Urinary bladder (tissue), 4 donors: Measurements from ENCODE around the gene TFCP2. TPM values are rescaled to one million over a fixed set of nuclear protein-coding genes. Genes with fewer than 3 reads are reported as not detected.
"Not testable (repeated sequence)": the region's sequence is repeated elsewhere in the genome, so short reads cannot be mapped to it uniquely, and the experiment has no call there.

ENCODE experiments used
- DNase-seq: peaks from one replicate; pipeline ENCODE4 v3.0.0-alpha.2; 2015; ENCODE audit errors: extremely low spot score
- H3K27ac ChIP-seq: one replicate; pipeline ENCODE4 v1.5.1; 2013; ENCODE audit warnings: low read depth, mild to moderate bottlenecking, moderate library complexity
- H3K36me3 ChIP-seq: one replicate; pipeline ENCODE4 v1.6.1; 2013; ENCODE audit warnings: mild to moderate bottlenecking, moderate library complexity; ENCODE audit not compliant: insufficient read depth
- H3K4me1 ChIP-seq: one replicate; pipeline ENCODE4 v1.6.1; 2013; ENCODE audit warnings: mild to moderate bottlenecking, moderate library complexity; ENCODE audit not compliant: insufficient read depth
- H3K4me3 ChIP-seq: one replicate; pipeline ENCODE4 v1.5.1; 2013; ENCODE audit warnings: low read depth, low read length
- WGBS: extraction: QIAGEN DNeasy Blood & Tissue Kit; methylation state at CpG from one replicate; pipeline ENCODE4 v1.1.7; 2013; 5-methylcytosine and 5-hydroxymethylcytosine counted together
- polyA plus RNA-seq: library from polyadenylated mRNA; stranded (reverse); fragments of 200-250 nt; gene quantifications from one replicate; pipeline ENCODE4 v1.2.3, GENCODE V29; 2013
- total RNA-seq: library from RNA; depleted of rRNA; stranded (reverse); fragments of >200 nt; gene quantifications from one replicate; pipeline ENCODE4 v1.2.3, GENCODE V29; 2014
- donor health status: healthy with polysubstance abuse.
- donor health status: healthy.

Gene TFCP2, protein sequence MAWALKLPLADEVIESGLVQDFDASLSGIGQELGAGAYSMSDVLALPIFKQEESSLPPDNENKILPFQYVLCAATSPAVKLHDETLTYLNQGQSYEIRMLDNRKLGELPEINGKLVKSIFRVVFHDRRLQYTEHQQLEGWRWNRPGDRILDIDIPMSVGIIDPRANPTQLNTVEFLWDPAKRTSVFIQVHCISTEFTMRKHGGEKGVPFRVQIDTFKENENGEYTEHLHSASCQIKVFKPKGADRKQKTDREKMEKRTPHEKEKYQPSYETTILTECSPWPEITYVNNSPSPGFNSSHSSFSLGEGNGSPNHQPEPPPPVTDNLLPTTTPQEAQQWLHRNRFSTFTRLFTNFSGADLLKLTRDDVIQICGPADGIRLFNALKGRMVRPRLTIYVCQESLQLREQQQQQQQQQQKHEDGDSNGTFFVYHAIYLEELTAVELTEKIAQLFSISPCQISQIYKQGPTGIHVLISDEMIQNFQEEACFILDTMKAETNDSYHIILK
- 20.8 TPM for total RNA-seq
- polyA plus RNA-seq = 21.5 TPM

DNA sequence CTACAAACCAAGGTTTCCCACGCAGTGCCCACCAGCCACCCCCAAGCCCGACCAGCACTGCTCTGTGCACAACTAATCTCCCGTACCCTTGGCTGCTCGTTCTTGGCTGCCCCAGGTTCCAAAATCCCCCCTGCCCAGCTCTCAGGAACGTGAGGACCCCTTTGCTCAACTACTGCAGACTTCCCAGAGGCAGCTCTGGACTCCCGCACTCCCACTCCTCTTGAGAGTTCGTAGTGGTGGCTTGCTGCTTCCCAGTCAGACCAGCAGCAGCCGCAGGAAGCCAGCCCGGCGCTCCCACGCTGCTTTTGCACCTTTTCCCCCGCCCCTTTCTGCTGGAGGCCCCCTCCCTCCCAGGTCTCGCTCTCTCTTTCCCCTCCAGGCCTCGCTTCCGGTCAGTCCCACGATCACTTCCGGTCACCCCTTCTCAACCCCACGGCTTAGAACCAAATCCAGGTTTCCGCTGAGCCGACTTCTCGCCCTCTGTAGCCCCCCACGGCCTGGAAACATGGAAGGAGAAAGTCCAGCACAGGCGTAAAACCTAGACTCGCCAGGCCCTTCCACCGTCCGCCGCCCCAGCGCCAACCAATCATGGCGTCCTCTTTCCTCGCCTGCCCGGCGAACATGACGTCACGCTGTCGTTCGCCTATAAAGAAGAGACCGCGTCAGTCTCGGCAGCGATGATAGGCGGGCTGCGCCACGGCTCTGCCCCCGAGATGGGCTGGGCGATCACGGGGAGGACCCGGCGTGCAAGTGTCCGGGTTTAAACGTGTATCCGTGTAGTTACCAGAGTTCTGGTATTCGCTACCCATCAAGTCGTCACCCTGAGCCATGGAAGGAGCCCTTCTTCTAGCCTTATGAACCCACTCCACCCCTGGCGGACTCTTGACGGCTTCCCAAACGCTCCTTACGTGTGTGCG is at the start of gene TFCP2:
Gene TFCP2, minus strand, starts transcription at position 621 of the 917 bp plus-strand sequence. CDS start 713 bp downstream, outside the sequence.
- Histone ChIP-seq H3K4me3 (peak within 1 kb of the TSS; percentile 56), H3K4me1 (peaks cover 1% of the 10 kb centered on the region), H3K27ac (peak within 1 kb of the TSS; percentile 93), H3K36me3 (no peaks in the 10 kb centered on the region)
- DNase-seq = peak; percentile 88
- under 1% methylated on average over 58 of the region's 58 CpGs for WGBS

DNA sequence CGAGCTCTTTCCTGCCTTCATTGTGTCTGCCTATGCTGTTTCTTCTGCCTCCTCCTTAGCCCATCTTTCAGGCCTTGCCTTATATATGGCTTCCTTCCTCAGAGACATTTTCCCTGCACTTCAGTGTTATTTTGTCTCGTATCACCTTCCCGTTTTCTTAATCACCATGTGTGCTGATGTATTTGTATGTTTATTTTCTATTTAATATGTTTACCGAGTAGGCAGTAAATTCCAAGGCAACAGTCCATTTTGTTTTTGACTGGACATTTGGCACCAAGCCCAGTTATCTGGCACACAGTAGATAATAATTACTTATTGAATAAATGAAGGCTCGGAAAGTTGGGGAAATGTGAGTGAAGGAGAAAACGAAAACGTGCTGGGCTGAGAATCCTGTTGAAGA is 49.5 kb upstream of the TFCP2 start:
- no peaks in the 10 kb centered on the region for H3K36me3 ChIP-seq
- no peak overlapping the region for H3K27ac ChIP-seq
- no peak overlapping the region for H3K4me3 ChIP-seq
- 52% methylated on average over 7 of the region's 7 CpGs for WGBS
- DNase-seq = no peak
- no peaks in the 10 kb centered on the region for H3K4me1 ChIP-seq

DNA sequence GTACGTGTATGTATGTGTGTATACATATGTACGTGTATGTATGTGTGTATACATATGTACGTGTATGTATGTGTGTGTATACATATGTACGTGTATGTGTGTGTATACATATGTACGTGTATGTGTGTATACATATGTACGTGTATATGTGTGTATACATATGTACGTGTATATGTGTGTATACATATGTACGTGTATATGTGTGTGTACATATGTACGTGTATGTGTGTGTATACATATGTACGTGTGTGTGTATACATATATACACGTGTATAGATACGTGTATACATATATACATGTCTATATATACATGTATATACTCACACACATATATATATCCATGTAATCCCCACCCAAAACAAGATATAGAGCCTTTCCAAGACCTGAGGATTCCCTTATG is 46.9 kb upstream of the TFCP2 start:
- 85% methylated on average over 12 of the region's 12 CpGs for whole genome bisulfite sequencing
- DNase-seq, H3K36me3 ChIP-seq, H3K4me1 ChIP-seq, H3K4me3 ChIP-seq, H3K27ac ChIP-seq: not testable (repeated sequence)

DNA sequence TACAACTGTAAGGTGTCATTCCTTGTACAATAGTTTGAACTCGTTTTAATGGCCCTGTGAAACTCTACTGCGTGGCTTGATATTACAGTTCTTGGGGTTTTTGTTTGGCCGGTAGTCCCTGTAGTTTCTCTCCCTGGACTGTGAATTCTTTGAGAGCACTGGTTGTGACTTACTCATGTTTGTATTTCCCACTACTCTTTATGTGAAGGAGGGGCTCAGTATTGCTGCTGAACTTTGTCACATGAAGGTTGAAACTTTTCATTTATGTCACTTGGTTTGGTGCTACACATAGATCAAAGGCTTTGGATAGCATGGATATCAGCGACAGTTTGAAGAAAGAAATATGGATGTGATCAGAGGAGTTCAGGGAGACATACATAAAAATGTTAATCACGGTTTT is 46.4 kb upstream of the TFCP2 start:
- DNase-seq = no peak
- H3K27ac ChIP-seq = no peak overlapping the region
- no peak overlapping the region for H3K4me3 ChIP-seq
- no peaks in the 10 kb centered on the region for H3K36me3 ChIP-seq
- 78% methylated on average over 5 of the region's 5 CpGs for WGBS
- no peaks in the 10 kb centered on the region for H3K4me1 ChIP-seq

DNA sequence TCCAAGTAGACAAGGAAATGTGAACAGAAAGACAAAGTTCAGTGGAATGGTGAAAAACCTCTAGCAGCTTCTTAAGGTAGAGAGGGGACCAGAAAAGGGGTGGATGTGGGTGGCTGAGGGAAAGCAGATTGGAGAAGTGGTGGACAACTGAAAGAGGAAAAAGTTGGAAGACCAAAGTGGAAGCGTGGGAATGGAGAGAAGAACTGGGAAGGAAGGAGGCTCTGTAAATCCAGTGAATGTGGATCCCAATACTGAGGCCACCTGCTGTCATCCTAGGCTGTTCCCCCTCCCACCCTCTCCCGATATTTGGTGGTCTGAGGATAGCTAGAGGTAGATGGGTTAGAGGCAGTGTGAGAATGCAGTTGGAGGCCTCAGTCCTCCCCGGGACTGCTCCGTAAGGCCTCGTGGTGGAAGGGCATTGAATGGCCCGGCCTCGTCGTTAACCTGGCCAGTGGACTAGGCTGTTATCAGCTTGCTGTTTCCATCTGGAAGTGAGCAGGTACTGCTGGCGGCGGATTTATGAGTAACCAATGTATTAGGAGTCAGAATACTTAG is 45.7 kb upstream of the TFCP2 start:
- DNase-seq = no peak
- H3K36me3 ChIP-seq = no peaks in the 10 kb centered on the region
- H3K4me3 ChIP-seq = peak overlapping the region; percentile 97
- H3K4me1 ChIP-seq = no peaks in the 10 kb centered on the region
- H3K27ac ChIP-seq = peak overlapping the region; percentile 57
- 49% methylated on average over 10 of the region's 10 CpGs for WGBS

DNA sequence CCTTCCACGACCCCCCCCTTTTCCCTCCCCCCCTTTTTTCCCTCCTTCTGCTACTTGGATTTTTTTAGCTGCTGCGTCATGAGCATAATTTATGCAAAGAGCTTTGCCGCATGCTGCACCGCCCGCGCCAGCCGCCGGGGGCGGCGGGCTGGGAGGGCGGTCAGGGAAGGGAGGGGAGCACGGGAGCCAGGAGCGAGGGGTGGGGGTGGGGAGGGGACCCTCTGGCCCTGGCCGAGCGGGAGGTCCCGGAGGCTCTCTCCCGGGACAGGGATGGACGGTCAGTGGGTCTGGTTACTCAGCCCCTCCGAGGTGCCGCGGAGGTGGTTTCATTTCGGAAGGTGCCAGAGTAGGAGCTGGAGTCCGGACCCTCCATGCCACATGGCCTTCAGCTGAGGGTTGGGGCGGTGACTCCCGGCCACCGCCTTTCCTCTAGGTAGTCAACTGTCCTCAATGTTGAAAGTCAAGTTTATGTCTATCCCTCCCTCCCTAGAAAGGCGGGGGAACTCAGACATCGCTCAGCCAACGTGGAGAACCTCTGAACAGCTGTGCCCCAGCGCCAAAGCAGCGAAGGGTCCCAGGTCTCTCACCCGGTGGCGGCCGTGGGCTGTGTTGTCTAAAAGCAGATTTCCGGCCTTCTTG is 45.2 kb upstream of the TFCP2 start, which contains the start of gene POU6F1:
Gene POU6F1, minus strand, starts transcription at position 95 of the 639 bp plus-strand sequence. CDS start 11,226 bp downstream, outside the sequence.
- H3K27ac ChIP-seq = peak within 1 kb of the TSS; percentile 91
- peak within 1 kb of the TSS; percentile 97 for H3K4me3 ChIP-seq
- no peaks in the 10 kb centered on the region for H3K4me1 ChIP-seq
- DNase-seq = peak; percentile 57
- H3K36me3 ChIP-seq = no peaks in the 10 kb centered on the region
- WGBS = under 1% methylated on average over 35 of the region's 35 CpGs

DNA sequence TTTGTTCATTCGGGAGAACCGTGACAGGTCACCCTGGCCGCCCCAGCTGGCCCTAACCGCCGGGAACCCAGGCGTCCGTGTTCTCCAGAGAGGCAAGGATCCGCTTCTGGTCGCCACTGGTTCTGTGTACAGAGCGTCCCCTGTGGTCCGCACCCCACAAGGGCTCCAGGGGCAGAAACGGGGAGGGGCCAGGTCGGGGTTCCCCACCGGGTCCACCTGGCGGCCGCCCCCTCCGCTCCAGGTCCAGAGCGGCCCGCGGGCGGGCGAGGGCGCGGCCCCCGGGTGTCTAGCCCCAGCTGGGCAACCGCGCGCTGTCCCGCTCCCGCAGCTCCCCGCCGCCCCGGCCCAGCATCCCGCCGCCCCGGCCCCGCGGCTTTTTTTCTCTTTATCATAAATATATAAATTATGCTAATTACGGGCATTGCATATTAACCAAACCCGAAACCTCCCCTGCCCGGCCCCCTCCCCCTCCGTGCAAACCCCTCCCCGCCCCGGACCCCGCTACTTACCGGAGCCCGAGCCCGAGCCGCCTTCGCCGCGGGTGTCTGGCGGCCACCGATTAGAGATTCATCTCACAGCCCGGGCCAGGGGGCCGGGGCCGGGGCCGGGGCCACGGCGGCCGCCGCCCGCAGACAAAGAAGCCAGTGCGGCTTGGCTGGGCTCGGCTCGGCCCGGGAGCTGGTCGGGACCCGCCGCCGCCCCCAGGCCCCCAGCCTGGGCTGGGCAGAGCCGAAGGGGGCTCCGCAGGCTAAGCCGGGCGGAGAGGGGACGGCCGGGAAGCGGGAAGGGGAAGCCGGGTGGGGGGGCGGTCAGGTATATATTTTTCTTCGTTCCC is 44.4 kb upstream of the TFCP2 start:
- WGBS = 1% methylated on average over 81 of the region's 81 CpGs

DNA sequence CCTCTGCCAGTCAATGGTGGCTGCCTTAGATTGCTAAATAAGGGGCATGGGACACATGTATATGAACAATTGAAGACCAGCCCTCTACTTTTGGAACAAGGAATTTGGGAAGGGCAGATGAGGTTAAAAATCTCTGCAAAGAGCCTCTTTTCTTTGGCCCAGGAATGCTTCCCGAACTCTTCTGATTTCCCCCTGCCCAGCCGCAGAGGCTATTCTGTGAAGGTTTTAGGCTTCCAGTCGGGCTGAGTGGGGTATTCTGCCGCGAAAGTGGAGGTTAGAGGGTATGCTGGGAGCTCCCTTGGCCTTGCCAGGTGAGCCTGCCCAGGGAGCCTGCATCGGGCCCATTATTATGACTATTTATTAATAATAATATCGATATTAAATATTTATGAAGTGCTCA is 43.7 kb upstream of the TFCP2 start:
- Histone ChIP-seq H3K36me3 (no peaks in the 10 kb centered on the region), H3K4me3 (peak overlapping the region; percentile 97), H3K27ac (no peak overlapping the region), H3K4me1 (no peaks in the 10 kb centered on the region)
- 35% methylated on average over 7 of the region's 7 CpGs for WGBS
- no peak for DNase-seq

More for the DNA sequence above, 44.4 kb upstream of the TFCP2 start:
- Histone ChIP-seq H3K4me3 (peak overlapping the region; percentile 97), H3K4me1 (no peaks in the 10 kb centered on the region), H3K36me3 (no peaks in the 10 kb centered on the region), H3K27ac (peak overlapping the region; percentile 91)
- DNase-seq = no peak

DNA sequence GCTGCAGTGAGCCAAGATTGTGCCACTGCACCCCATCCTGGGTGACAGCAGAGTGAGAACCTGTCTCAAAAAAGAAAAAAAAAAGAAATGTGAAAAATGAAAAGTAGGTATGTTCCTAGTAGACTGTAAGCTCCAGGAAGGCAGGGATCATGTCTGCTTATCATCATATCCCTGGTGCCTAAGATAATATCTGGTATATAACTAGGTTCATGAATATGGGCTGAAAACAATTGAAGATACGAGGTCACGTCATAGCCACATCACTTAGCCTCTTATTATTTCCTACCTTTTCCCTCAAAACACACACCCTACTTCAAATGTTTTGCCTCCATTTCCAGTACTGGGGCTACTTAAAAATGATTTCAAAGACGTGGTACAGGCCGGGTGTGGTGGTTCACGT is 42.0 kb upstream of the TFCP2 start:
- no peaks in the 10 kb centered on the region for H3K36me3 ChIP-seq
- 89% methylated on average over 5 of the region's 5 CpGs for WGBS

DNA sequence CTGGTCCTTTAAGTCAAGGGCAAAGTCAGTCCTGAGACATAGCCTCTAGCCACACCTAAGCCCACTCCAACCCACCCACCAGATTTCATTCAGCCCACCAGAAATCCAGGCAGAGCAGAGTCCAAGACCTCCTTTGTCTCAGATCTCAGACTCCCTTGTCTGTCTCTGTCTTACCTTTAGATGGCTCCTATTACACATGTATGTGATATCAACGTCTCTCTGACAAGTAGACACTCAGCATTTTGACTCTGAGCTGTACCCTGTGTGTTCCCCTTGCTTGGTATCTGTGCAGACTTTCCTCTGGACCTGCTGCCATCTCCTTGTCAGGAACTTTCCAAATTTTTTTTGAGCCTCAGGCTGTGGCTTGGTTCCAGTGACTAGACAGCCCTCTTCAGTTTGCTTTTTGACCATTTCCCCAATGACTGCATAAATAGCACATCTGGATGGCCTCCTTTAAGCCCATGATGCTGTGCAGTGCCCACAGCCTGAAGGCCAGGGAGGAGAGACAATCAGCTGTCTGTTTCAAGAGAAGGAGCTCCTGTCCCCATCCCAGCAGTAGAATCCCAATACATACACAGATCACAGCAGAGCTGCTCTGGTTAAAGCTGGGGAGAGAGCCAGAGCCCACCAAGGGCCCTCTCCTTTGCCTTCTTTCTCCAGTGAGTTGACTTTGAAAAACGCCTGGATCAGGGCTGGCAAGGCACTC is 37.9 kb upstream of the TFCP2 start:
- WGBS = 70% methylated on average over 2 of the region's 2 CpGs
- H3K36me3 ChIP-seq = no peaks in the 10 kb centered on the region

More for the DNA sequence above, 42.0 kb upstream of the TFCP2 start:
- Histone ChIP-seq H3K4me1 (no peaks in the 10 kb centered on the region), H3K4me3 (no peak overlapping the region), H3K27ac (no peak overlapping the region)
- DNase-seq = no peak

DNA sequence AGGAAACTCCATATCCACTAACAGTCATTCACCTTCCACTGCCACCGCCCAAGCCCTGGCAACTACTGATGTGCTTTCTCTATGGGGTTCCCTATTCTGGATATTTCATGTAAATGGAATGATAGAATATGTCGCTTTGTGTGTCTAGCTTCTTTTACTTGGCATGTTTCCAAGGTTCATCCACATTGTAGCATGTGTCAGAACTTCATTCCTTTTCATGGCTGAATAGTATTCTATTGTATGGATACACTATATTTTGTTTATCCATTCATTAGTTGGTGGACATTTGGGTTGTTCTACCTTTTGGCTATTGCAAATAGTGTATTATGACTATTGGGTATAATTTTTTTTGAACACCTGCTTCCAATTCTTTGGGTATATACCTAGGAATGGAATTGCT is 36.3 kb upstream of the TFCP2 start:
- no peak for DNase-seq
- Histone ChIP-seq H3K27ac (no peak overlapping the region), H3K4me3 (no peak overlapping the region), H3K4me1 (no peaks in the 10 kb centered on the region), H3K36me3 (no peaks in the 10 kb centered on the region)
- over 99% methylated on average over 2 of the region's 2 CpGs for WGBS

More for the DNA sequence above, 37.9 kb upstream of the TFCP2 start:
- no peak overlapping the region for H3K27ac ChIP-seq
- H3K4me1 ChIP-seq = no peaks in the 10 kb centered on the region
- H3K4me3 ChIP-seq = no peak overlapping the region
- no peak for DNase-seq
